ENCODE results near the gene AMMECR1L. TPM values are rescaled to one million over a fixed set of nuclear protein-coding genes. Genes with fewer than 3 reads are reported as not detected.

Gene AMMECR1L
- total and polyA plus RNA-seq, 2 of the 4 experiments (the other 2 are of a cell fraction), result 13.4 to 14.0 TPM

DNA sequence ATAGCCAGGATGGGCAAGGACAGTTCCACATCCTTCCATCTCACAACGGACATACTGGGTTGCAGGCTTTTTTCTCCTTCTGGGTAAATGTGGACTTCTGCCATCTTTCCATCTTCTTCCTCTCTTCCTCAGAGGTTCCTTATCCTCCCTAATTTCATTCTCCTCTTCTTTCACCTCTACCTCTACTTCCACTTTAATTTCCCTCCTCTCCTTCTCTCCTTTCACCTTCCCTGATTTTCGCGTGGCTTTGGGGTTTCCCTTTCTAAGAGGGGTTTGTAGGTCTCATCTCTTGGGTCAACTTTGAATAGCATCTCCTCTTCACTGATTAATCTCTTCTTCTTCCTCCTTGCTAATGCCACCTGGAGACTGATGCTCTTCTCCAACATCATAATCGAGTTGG lies 44.9 kb downstream of the AMMECR1L start:
- H2BK20ac ChIP-seq (ENCODE audit: low read depth, low read length), result no peak overlapping the region
- H2BK15ac ChIP-seq (ENCODE audit: low read depth, low read length), result no peak overlapping the region
- H3K27ac ChIP-seq (ENCODE audit: insufficient read depth, low read length), result no peak overlapping the region
- no TSS peak for BruUV-seq (replicated peaks)
- no peak overlapping the region for H3K4ac ChIP-seq (ENCODE audit: low read depth, low read length)
- no peak overlapping the region for H3K23ac ChIP-seq (ENCODE audit: low read depth, low read length)
- H2AK5ac ChIP-seq (ENCODE audit: low read depth, low read length), result no peak overlapping the region
- H3K4me3 ChIP-seq (ENCODE audit: insufficient read depth, low read depth, low read length), result no peak overlapping the region
- no peak for DNase-seq
- CTCF ChIA-PET, result no interaction called here
- no peak overlapping the region for H3K14ac ChIP-seq (replicated peaks; ENCODE audit: low read depth, low read length)
- H3K9me1 ChIP-seq (ENCODE audit: insufficient read depth, low read length), result no peaks in the 10 kb centered on the region
- H4K5ac ChIP-seq (ENCODE audit: low read depth, low read length), result no peak overlapping the region
- no peaks in the 10 kb centered on the region for H4K20me1 ChIP-seq (ENCODE audit: insufficient read depth, low read length)
- no peak overlapping the region for H2AK9ac ChIP-seq (replicated peaks; ENCODE audit: low read depth, low read length, poor library complexity)
- peaks cover 0 to 3% of the 10 kb centered on the region in 2 experiments; a peak in 3 of 4 replicates for H3K79me1 ChIP-seq (ENCODE audit: low read depth in 1 of 2, low read length in 2 of 2)
- no peak overlapping the region for H4K91ac ChIP-seq (ENCODE audit: insufficient read depth, low read depth, low read length)
- H3K36me3 ChIP-seq (ENCODE audit: control insufficient read depth, insufficient read depth, low read length), result no peaks in the 10 kb centered on the region
- no peak for TF ChIP-seq SMC3 (IDR thresholded peaks at IDR 0.05; ENCODE audit: low read depth, low read length)
- in situ Hi-C loops (cut with MboI; ENCODE audit: low sequenced_read_pairs), result no loop called here
- no peak overlapping the region for H3K4me2 ChIP-seq (ENCODE audit: low read depth, low read length)
- dilution Hi-C loops (cut with HindIII; ENCODE audit: low sequenced_read_pairs, unreplicated experiment), result no loop called here
- H3K18ac ChIP-seq (ENCODE audit: low read depth, low read length), result no peak overlapping the region
- no peak overlapping the region for H2AFZ ChIP-seq (replicated peaks; ENCODE audit: low read length, poor library complexity)
- intact Hi-C loops (cut with micrococcal nuclease), result no loop called here
- POLR2A ChIA-PET (ENCODE audit: unreplicated experiment), result no interaction called here
- no peaks in the 10 kb centered on the region for H3K4me1 ChIP-seq (ENCODE audit: control insufficient read depth, insufficient read depth, low read length)
- no peak overlapping the region for H2BK120ac ChIP-seq (ENCODE audit: low read depth, low read length)
- H3K9me3 ChIP-seq (ENCODE audit: control insufficient read depth, insufficient read depth, low read length), result no peaks in the 10 kb centered on the region
- no peaks in the 10 kb centered on the region for H3K27me3 ChIP-seq (ENCODE audit: control insufficient read depth, insufficient read depth, low read length)
- ATAC-seq (ENCODE audit: low read depth), result no peak
- H2BK5ac ChIP-seq (ENCODE audit: low read depth, low read length, poor library complexity, severe bottlenecking), result no peak overlapping the region
- no peak overlapping the region for H3K9ac ChIP-seq (ENCODE audit: low read depth, low read length)
- H4K8ac ChIP-seq (ENCODE audit: low read depth in 2 of 2, low read length in 2 of 2), result no peak overlapping the region
- no peak overlapping the region for H3K56ac ChIP-seq (ENCODE audit: extremely low read depth, insufficient read depth, low read length)
- 80% methylated on average over 1 of the region's 4 CpGs; no CpG with 5 or more reads in 1 of the 2 experiments for WGBS, 2 experiments (ENCODE audit: extremely low coverage in 2 of 2, insufficient read length in 1 of 2)

All from IMR-90 (cell line).